GM18517 (cell line): ENCODE data around the gene SNAP47.

ENCODE experiments used
- ATAC-seq: cut with Tn5 transposase; IDR thresholded peaks from one replicate; pipeline ENCODE4 v1.9.1; 2021; ENCODE audit warnings: mild to moderate bottlenecking, moderate library complexity; ENCODE audit not compliant: unreplicated experiment

The SNAP47 gene

GRCh38 chr1:227731696-227732585 is 3.3 kb upstream of the SNAP47 start:
- no peak for ATAC-seq

- no peak for ATAC-seq
These were observed 2.5 kb upstream of the SNAP47 start for GRCh38 chr1:227732586-227733308.

DNA sequence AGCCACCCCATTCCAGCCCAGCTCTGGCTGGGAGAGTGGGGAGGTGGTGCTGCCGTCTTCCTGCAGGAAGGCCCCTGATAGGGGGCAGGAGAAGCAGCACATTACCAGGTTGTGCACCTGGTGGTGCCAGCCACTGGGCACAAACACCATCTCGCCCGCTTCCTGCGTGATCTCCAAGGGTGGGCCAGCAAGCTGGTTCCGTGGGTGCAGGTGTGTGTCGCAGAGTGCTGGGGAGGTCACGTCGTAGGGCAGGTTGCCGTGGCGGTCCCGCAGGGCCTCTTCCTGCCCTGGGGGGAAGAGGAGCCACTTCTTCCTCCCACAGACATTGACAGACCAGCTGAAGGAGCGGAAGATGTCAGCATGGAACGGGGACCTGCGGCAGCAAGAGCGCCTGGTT is 1.9 kb upstream of the SNAP47 start:
- no peak for ATAC-seq

GRCh38 chr1:227733751-227734545 is 1.3 kb upstream of the SNAP47 start:
- no peak for ATAC-seq

DNA sequence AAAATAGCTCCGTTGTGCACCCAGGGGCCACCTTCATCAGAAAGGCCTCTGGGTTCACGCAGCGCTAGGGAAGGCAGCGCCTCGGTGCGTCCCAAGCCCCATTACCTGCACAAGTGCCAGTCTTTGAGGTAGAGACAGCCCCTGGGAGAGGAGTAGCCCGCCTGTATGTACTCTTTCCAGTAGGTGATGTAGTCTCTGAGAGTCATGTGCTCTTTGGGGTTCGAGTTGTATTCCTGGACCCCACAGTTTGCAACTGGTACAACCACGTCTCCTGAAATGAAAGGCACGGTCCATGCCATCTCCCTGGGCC is 734 bp upstream of the SNAP47 start:
- ATAC-seq: peak; percentile 0

DNA sequence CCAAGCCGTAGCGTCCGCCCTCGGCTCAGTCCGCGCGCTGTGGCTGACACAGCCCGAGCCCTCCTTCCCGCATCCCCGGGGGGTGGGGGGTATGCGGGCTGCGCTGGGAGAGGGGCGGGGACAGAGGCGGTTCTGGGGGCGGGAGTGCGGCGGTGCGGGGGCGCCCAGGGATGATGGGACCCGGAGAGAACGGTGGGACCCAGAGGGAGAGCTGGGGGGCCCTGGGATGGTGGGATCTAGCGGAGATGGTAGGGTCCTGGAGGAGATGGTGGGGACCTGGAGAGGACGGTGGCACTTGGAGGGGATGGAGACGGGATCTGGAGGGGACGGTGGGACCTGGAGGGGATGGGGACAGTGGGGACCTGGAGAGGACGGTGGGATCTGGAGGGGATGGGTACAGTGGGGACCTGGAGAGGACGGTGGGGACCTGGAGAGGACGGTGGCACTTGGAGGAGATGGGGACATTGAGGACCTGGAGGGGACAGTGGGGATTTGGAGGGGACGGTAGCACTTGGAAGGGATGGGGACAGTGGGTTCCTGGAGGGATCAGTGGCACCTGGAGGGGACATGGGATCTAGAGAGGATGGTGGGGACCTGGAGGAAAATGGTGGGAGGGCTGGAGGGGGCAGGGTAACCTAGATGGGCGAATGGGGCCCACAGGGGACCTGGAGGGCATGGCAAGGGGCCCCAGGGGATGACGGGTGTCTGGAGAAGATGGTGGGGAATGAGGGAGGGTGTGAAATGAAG is 477 bp downstream of the SNAP47 start:
- no peak for ATAC-seq

- no peak for ATAC-seq
These were observed 1.7 kb downstream of the SNAP47 start for GRCh38 chr1:227736814-227737432.

DNA sequence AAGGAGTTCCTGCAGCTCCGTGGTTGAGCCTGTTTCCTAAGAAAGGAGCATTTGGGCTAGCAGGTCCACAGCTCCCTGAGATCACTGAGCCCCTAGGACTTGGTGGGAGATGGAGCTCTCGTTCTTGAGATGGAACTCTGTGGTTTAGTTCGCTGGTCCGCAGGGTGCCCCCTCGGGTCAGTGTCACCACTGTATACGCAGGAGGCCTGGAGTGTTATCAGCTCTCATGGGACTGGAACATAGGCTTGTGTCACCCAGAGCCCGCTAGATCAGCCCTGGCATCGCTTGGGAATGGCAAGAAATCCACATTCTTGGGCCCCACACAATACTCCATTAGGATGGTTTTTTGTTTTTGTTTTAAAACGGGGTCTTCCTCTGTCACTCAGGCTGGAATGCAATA is 3.6 kb downstream of the SNAP47 start:
- no peak for ATAC-seq

DNA sequence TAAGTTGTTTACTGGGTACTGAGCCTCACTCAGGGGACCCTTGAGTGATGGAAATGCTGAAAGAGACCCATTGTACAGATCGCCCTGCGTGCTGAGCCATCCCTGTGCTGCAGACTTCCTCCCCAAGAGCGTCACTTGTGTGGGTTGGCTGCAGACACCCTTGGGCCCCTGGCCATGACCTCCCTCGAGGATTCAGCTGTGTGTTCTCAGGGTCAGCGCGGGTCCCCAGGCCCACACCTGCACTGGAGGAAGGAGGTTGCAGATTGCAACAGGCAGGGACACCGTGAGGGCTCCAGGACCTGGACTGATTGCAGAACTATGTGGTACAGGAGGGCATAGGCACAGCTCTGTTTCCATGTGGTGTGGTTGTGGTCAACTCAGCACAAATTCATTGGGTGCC is 4.4 kb downstream of the SNAP47 start:
- ATAC-seq: no peak

DNA sequence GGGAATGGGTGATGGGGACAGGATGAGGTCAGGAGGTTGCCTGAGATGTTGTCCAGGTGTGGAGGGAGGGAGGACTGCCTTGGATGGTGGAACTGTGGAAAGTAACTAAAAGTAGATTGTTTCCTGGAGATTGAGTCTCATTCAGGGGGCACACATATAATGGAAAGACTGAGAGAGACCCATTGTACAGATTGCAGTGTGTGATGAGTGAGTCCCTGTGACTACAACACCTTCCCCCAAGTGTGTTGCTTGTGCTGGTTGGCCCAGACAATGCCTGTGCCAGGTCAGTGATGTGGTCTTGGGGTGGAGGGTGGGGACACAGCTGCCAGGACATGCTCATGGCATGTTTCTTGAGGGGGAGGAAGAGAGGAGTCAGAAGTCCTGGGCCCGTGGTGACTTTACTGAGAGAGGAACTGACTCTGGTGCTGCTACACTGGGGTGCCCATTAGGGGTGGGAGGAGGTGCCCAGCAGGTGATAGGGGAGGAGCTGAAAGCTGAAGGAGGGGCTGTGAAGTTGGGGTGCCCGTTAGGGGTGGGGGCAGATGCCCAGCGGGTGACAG is 5.2 kb downstream of the SNAP47 start:
- ATAC-seq: no peak

DNA sequence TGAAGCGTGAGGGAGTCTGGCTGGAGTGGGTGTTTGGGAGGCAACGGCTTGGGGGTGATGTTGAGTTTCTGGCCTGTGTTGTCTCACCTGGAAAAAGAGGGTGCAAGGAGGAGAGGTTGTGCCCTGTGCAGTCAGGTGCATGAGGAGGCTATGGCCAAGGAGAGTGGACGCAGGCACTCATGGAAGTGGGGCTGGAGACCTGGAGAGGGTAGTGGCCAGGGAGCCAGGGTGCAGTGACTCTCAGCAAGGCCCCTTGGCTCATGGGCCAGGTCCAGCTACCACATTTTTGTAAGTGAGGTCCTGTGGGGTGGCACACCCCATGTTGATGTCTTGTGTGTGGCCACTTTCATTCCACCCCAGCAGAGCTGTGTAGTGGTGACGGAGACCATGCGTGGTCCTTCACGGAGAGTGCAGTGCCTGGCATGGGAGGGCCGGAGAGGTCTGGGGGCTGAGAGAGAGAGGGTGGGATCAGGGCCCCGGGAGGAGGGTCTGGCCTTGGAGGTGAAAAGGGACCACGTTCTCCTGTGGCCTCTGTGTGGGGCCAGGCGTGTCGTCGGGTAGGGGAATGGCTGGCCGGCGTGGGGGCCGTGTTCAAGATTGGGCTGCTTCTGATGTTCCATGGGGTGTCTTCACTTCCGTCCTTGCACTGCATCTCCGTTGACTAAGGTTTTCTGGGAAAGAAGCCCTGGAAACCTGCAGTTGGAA is 6.1 kb downstream of the SNAP47 start:
- no peak for ATAC-seq

GRCh38 chr1:227742738-227743715 is 7.8 kb downstream of the SNAP47 start:
- ATAC-seq: no peak

DNA sequence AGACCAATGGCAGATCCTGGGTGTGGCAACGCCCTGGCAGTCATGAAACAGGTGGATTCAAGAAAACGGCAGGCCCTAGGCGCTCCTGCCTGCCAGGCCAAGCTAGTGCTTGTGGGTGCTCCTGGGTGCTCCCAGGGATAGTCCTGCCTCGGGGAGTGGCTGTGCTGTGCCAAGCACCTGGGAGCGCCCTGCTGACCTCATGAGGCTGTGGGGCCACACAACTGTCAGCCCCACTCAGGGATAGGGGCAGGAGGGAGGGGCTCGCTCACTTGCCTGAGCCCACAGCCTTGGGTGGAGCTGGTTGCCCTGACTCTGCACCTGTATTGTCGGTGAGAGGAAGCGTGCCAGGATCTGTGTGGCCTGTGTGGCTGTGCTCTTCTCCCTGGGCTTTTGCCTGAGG is 9.4 kb downstream of the SNAP47 start:
- ATAC-seq: no peak

- ATAC-seq: no peak
These were observed 10.5 kb downstream of the SNAP47 start for GRCh38 chr1:227745568-227746265.

GRCh38 chr1:227746676-227747075 is 11.4 kb downstream of the SNAP47 start:
- ATAC-seq: no peak

GRCh38 chr1:227747382-227747781 is 12.1 kb downstream of the SNAP47 start:
- ATAC-seq: no peak

GRCh38 chr1:227747948-227748495 is 12.8 kb downstream of the SNAP47 start:
- no peak for ATAC-seq
